ENCODE measurements around the gene MAZ. TPM values are rescaled to one million over a fixed set of nuclear protein-coding genes. Genes with fewer than 3 reads are reported as not detected.
"Not testable (repeated sequence)": the region's sequence is repeated elsewhere in the genome, so short reads cannot be mapped to it uniquely, and the experiment has no call there.

Gene MAZ
- 98.2 and 145 TPM in 2 replicates for total RNA-seq

GRCh38 chr16:29806099-29806579 lies at the start of gene MAZ:
TSS of gene MAZ (plus strand) at chr16:29806529. CDS start at chr16:29806702, 173 bp downstream.
- no peak for DNase-seq (ENCODE audit: extremely low read depth, low read depth, low spot score)

GRCh38 chr16:29756654-29757053 lies 49.7 kb upstream of the MAZ start:
- no peak for DNase-seq (ENCODE audit: extremely low read depth, low read depth, low spot score)

- DNase-seq (ENCODE audit: extremely low read depth, low read depth, low spot score) = not testable (repeated sequence)
Measured at GRCh38 chr16:29757086-29757485, 49.2 kb upstream of the MAZ start.

- DNase-seq (ENCODE audit: extremely low read depth, low read depth, low spot score) = no peak
Measured at GRCh38 chr16:29757950-29758466, 48.3 kb upstream of the MAZ start.

GRCh38 chr16:29760567-29761279 lies 45.6 kb upstream of the MAZ start:
- DNase-seq (ENCODE audit: extremely low read depth, low read depth, low spot score) = no peak

GRCh38 chr16:29761280-29761651 lies 45.1 kb upstream of the MAZ start:
- DNase-seq (ENCODE audit: extremely low read depth, low read depth, low spot score) = not testable (repeated sequence)

- DNase-seq (ENCODE audit: extremely low read depth, low read depth, low spot score) = no peak
Measured at GRCh38 chr16:29761882-29762281, 44.4 kb upstream of the MAZ start.

- DNase-seq (ENCODE audit: extremely low read depth, low read depth, low spot score) = no peak
Measured at GRCh38 chr16:29763326-29763725, 43.0 kb upstream of the MAZ start.

- DNase-seq (ENCODE audit: extremely low read depth, low read depth, low spot score) = no peak
Measured at GRCh38 chr16:29765167-29766032, 40.9 kb upstream of the MAZ start.

GRCh38 chr16:29766571-29766970 lies 39.8 kb upstream of the MAZ start:
- DNase-seq (ENCODE audit: extremely low read depth, low read depth, low spot score) = no peak

GRCh38 chr16:29767062-29767461 lies 39.3 kb upstream of the MAZ start:
- DNase-seq (ENCODE audit: extremely low read depth, low read depth, low spot score) = no peak

- no peak for DNase-seq (ENCODE audit: extremely low read depth, low read depth, low spot score)
Measured at GRCh38 chr16:29769507-29769906, 36.8 kb upstream of the MAZ start.

- no peak for DNase-seq (ENCODE audit: extremely low read depth, low read depth, low spot score)
Measured at GRCh38 chr16:29770250-29770929, 35.9 kb upstream of the MAZ start.

- not testable (repeated sequence) for DNase-seq (ENCODE audit: extremely low read depth, low read depth, low spot score)
Measured at GRCh38 chr16:29772330-29772729, 34.0 kb upstream of the MAZ start.

- no peak for DNase-seq (ENCODE audit: extremely low read depth, low read depth, low spot score)
Measured at GRCh38 chr16:29774730-29775129, 31.6 kb upstream of the MAZ start.

- no peak for DNase-seq (ENCODE audit: extremely low read depth, low read depth, low spot score)
Measured at GRCh38 chr16:29775742-29776408, 30.5 kb upstream of the MAZ start.

GRCh38 chr16:29777576-29778350 lies 28.6 kb upstream of the MAZ start, which contains the start of gene ZG16:
TSS of gene ZG16 (plus strand) at chr16:29778256. CDS start at chr16:29779267, 1,011 bp downstream.
- no peak for DNase-seq (ENCODE audit: extremely low read depth, low read depth, low spot score)

GRCh38 chr16:29779474-29779873 lies 26.9 kb upstream of the MAZ start:
- DNase-seq (ENCODE audit: extremely low read depth, low read depth, low spot score) = no peak

GRCh38 chr16:29783094-29783953 lies 23.0 kb upstream of the MAZ start:
- not testable (repeated sequence) for DNase-seq (ENCODE audit: extremely low read depth, low read depth, low spot score)
